B cell (primary cell): ENCODE data around the gene NEUROD4. TPM values are rescaled to one million over a fixed set of nuclear protein-coding genes. Genes with fewer than 3 reads are reported as not detected.

ENCODE experiments used
- ATAC-seq: fragments of 200-7000 bp; cut with Tn5 transposase; one replicate; pipeline ENCODE4 v1.10.0; 2021; ENCODE audit warnings: low read depth, mild to moderate bottlenecking, moderate number of reproducible peaks, moderate library complexity
- CTCF ChIA-PET: fragments of 350-600 bp; sonication (Branson Sonifier 250); formaldehyde crosslinking; loops from one replicate; lab custom pipeline; 2021; ENCODE audit warnings: antibody characterized with exemption, inconsistent platforms; lab: Charles Lee
- POLR2A ChIA-PET: fragments of 350-600 bp; sonication (Branson Sonifier 250); formaldehyde crosslinking; loops from one replicate; lab custom pipeline; 2021; ENCODE audit warnings: antibody characterized with exemption; lab: Charles Lee
- DNase-seq: peaks from one replicate; pipeline ENCODE4 v3.0.0; 2013
- H2AFZ ChIP-seq: 2 replicates; pipeline ENCODE4 v1.6.1; 2012; ENCODE audit warnings: mild to moderate bottlenecking, low read depth, low read length; ENCODE audit not compliant: insufficient read depth, poor library complexity, severe bottlenecking
- H3K27ac ChIP-seq, 2 donors: 1 replicate in 1 of 2; 2 replicates in 1 of 2; pipeline ENCODE4 v1.5.1; 2012 to 2013; ENCODE audit warnings: low read length in 2 of 2, mild to moderate bottlenecking in 2 of 2, moderate library complexity in 1 of 2
- H3K27me3 ChIP-seq, 4 experiments: fragments of 200-600 bp in 1 of 4; sonication (generic) in 1 of 4; replicated peaks in 1 of 4; 1 replicate in 2 of 4; 2 replicates in 2 of 4; pipeline versions ENCODE4 v1.6.1 to v1.7.0; 2013 to 2016; ENCODE audit warnings: low read length in 3 of 4, mild to moderate bottlenecking in 2 of 4, mixed read lengths in 1 of 4, moderate library complexity in 1 of 4; ENCODE audit not compliant: insufficient read depth in 4 of 4, control insufficient read depth in 3 of 4; ENCODE audit errors: control extremely low read depth in 1 of 4
- H3K36me3 ChIP-seq, 2 experiments: replicated peaks in 1 of 2; 1 replicate in 1 of 2; 2 replicates in 1 of 2; pipeline versions ENCODE4 v1.6.1 to v1.7.1; 2013; ENCODE audit warnings: low read length in 1 of 2; ENCODE audit not compliant: insufficient read depth in 2 of 2, control insufficient read depth in 1 of 2; ENCODE audit errors: control extremely low read depth in 1 of 2, extremely low read depth in 1 of 2
- H3K4me1 ChIP-seq, 2 donors: fragments of 200-600 bp in 1 of 2; sonication (generic) in 1 of 2; 1 replicate in 1 of 2; 2 replicates in 1 of 2; pipeline versions ENCODE4 v1.5.1 to v1.6.1; 2013 to 2017; ENCODE audit warnings: low read length in 2 of 2; ENCODE audit not compliant: control insufficient read depth in 2 of 2, insufficient read depth in 2 of 2
- H3K4me2 ChIP-seq: replicated peaks from 2 replicates; pipeline ENCODE3; 2012; ENCODE audit warnings: mild to moderate bottlenecking, low read depth, low read length; ENCODE audit not compliant: poor library complexity, severe bottlenecking
- H3K4me3 ChIP-seq, 5 experiments: fragments of 200-600 bp in 1 of 5; sonication (generic) in 1 of 5; 1 replicate in 3 of 5; 2 replicates in 2 of 5; pipeline versions ENCODE4 v1.5.1 to v1.7.0; 2011 to 2016; ENCODE audit warnings: low read length in 4 of 5, mild to moderate bottlenecking in 4 of 5, low read depth in 2 of 5, control low read depth in 1 of 5, moderate library complexity in 1 of 5; ENCODE audit not compliant: insufficient read depth in 1 of 5; ENCODE audit errors: control extremely low read depth in 1 of 5, extremely low read depth in 1 of 5
- H3K79me2 ChIP-seq: fragments of 200-600 bp; sonication (generic); one replicate; pipeline ENCODE4 v1.6.0; 2016; ENCODE audit warnings: low read length; ENCODE audit not compliant: control insufficient read depth, insufficient read depth
- H3K9ac ChIP-seq: fragments of 200-600 bp; sonication (generic); 2 replicates; pipeline ENCODE4 v1.6.1; 2017; ENCODE audit warnings: mild to moderate bottlenecking, low read length, moderate library complexity
- H3K9me3 ChIP-seq, 3 donors: one replicate each; pipeline versions ENCODE4 v1.6.1 to v1.7.1; 2013; ENCODE audit warnings: low read length in 2 of 3; ENCODE audit not compliant: control insufficient read depth in 2 of 3, insufficient read depth in 1 of 3; ENCODE audit errors: control extremely low read depth in 1 of 3
- H4K20me1 ChIP-seq: 2 replicates; pipeline ENCODE4 v1.6.0; 2012; ENCODE audit warnings: mild to moderate bottlenecking, low read length; ENCODE audit not compliant: insufficient read depth, control insufficient read depth, poor library complexity, severe bottlenecking
- H3K27ac Mint-ChIP-seq: one replicate; pipeline ENCODE4 v1.8.0; 2021; ENCODE audit warnings: mixed read lengths
- H3K27me3 Mint-ChIP-seq: one replicate; pipeline ENCODE4 v1.8.0; 2021; ENCODE audit warnings: mixed read lengths
- H3K4me1 Mint-ChIP-seq: one replicate; pipeline ENCODE4 v1.8.0; 2021; ENCODE audit warnings: mixed read lengths
- H3K4me3 Mint-ChIP-seq: one replicate; pipeline ENCODE4 v1.8.0; 2021; ENCODE audit warnings: mixed read lengths
- H3K9me3 Mint-ChIP-seq: one replicate; pipeline ENCODE4 v1.8.0; 2022; ENCODE audit warnings: mixed read lengths; ENCODE audit not compliant: insufficient read depth
- EZH2 ChIP-seq: IDR thresholded peaks from 2 replicates; pipeline ENCODE4 v1.6.1; 2012; ENCODE audit warnings: borderline replicate concordance, low read depth, mild to moderate bottlenecking, moderate library complexity, low read length; ENCODE audit not compliant: insufficient read depth, poor library complexity, severe bottlenecking
- WGBS: methylation state at CpG from one replicate; pipeline ENCODE4 v1.1.5; 2013; ENCODE audit warnings: missing lambda C conversion rate; ENCODE audit not compliant: insufficient coverage; 5-methylcytosine and 5-hydroxymethylcytosine counted together
- intact Hi-C: fragments of 100-400 bp; cut with micrococcal nuclease; formaldehyde crosslinking; loops from one replicate; pipeline ENCODE4 v1.10.0; 2022
- polyA plus RNA-seq: library from polyadenylated mRNA; depleted of rRNA; stranded (reverse); fragments of >200 nt; gene quantifications from 2 replicates; pipeline ENCODE4 v1.2.3, GENCODE V29; 2012
- total RNA-seq, 2 donors: library from RNA; stranded (reverse); fragments of 120-200 nt in 1 of 2; gene quantifications; 1 replicate in 1 of 2; 2 replicates in 1 of 2; pipeline versions ENCODE4 v1.2.3 to v1.2.4, GENCODE V29; 2013 to 2022
- TF ChIP-seq, protein P1 (sequence below): fragments of 200-600 bp; IDR thresholded peaks from one replicate; pipeline ENCODE4 v1.8.0; 2022; ENCODE audit warnings: antibody characterized with exemption, mild to moderate bottlenecking

The NEUROD4 gene
- total and polyA plus RNA-seq, 2 donors (not counting 1 experiment from before 2014, with no cell fraction given), result not detected

DNA sequence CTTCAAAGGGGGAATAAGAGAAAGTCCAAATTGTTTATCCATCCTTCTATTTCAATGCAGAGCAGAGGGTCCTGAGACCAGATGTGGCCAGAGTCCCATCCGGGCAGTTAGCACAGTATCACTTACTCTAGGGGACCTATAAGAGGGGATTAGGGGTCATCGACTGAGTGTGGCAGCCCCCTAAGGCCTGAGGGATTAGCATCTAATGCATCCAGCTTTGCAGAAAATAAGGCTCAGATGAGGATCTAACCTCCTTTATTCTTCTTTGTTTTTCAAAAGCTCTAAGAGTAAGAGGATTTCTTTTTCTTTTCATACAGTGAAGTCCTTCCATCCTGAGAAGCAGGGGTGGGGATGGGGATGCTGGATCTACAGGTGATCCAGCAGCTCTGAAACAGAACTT, 43.5 kb downstream of the NEUROD4 start:
- no peak overlapping the region for H3K4me2 ChIP-seq
- H3K36me3 ChIP-seq, result no peaks in the 10 kb centered on the region
- TF ChIP-seq, protein P1, sequence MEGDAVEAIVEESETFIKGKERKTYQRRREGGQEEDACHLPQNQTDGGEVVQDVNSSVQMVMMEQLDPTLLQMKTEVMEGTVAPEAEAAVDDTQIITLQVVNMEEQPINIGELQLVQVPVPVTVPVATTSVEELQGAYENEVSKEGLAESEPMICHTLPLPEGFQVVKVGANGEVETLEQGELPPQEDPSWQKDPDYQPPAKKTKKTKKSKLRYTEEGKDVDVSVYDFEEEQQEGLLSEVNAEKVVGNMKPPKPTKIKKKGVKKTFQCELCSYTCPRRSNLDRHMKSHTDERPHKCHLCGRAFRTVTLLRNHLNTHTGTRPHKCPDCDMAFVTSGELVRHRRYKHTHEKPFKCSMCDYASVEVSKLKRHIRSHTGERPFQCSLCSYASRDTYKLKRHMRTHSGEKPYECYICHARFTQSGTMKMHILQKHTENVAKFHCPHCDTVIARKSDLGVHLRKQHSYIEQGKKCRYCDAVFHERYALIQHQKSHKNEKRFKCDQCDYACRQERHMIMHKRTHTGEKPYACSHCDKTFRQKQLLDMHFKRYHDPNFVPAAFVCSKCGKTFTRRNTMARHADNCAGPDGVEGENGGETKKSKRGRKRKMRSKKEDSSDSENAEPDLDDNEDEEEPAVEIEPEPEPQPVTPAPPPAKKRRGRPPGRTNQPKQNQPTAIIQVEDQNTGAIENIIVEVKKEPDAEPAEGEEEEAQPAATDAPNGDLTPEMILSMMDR, result no peak
- no peak for TF ChIP-seq EZH2
- Mint-ChIP-seq H3K4me3 (no peak overlapping the region), H3K27me3 (peaks cover 7% of the 10 kb centered on the region), H3K4me1 (peaks cover 9% of the 10 kb centered on the region), H3K9me3 (no peaks in the 10 kb centered on the region), H3K27ac (no peak overlapping the region)
- H3K79me2 ChIP-seq, result no peaks in the 10 kb centered on the region
- ChIA-PET CTCF (interaction anchor here (0.7 to 1.7 kb wide), 6 partner anchors 9 to 315 kb away, joined by 3 to 6 read pairs (median 4); no protein-coding TSS in a partner anchor), POLR2A (no interaction called here)
- no peak overlapping the region for H3K27ac ChIP-seq
- no peak overlapping the region for H2AFZ ChIP-seq
- H3K9me3 ChIP-seq, result no peaks in the 10 kb centered on the region
- intact Hi-C loops, result no loop called here
- DNase-seq, result no peak
- no CpG with 5 or more reads among the region's 2 CpGs for whole genome bisulfite sequencing
- H3K4me3 ChIP-seq, result no peak overlapping the region
- H3K4me1 ChIP-seq, result peaks cover 0 to 6% of the 10 kb centered on the region in 2 donors
- H4K20me1 ChIP-seq, result no peaks in the 10 kb centered on the region
- no peak for ATAC-seq
- peaks cover 0 to 4% (median 0%) of the 10 kb centered on the region in 4 experiments for H3K27me3 ChIP-seq
- no peak overlapping the region for H3K9ac ChIP-seq

DNA sequence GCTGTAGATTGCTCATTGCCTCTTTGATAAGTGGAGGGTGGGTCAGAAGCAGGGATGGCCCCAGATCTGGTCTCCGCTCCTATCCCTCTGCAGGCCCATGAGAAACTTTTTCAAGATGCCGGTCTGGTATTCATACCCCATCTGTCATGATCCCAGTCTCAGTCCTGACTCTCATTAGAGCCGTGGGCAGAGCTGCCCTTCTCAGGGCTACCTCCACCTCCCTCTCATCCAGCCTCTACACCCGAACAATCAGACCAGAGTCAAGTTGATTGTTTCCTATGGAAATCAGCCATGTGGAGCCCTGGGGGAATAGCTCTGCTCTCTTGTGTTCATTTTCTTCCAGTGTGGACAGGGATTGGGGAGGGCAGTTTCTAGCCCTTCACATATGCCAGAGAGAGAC, 45.8 kb downstream of the NEUROD4 start:
- intact Hi-C loops, result no loop called here
- POLR2A ChIA-PET, result no interaction called here
- Mint-ChIP-seq H3K4me1 (peaks cover 5% of the 10 kb centered on the region), H3K4me3 (no peak overlapping the region), H3K27me3 (peaks cover 5% of the 10 kb centered on the region), H3K9me3 (no peaks in the 10 kb centered on the region), H3K27ac (no peak overlapping the region)
- CTCF ChIA-PET, result interaction anchor here (0.8 to 17.0 kb wide), 4 partner anchors 9 to 68 kb away, joined by 3 to 647 read pairs (median 4); no protein-coding TSS in a partner anchor
- Histone ChIP-seq H3K79me2 (no peaks in the 10 kb centered on the region), H4K20me1 (no peaks in the 10 kb centered on the region), H3K27me3 (peaks cover 0 to 5% (median 0%) of the 10 kb centered on the region in 4 experiments), H2AFZ (no peak overlapping the region), H3K36me3 (no peaks in the 10 kb centered on the region), H3K9me3 (no peaks in the 10 kb centered on the region), H3K4me1 (peaks cover 0 to 5% of the 10 kb centered on the region in 2 donors), H3K4me2 (no peak overlapping the region), H3K9ac (no peak overlapping the region), H3K4me3 (no peak overlapping the region), H3K27ac (no peak overlapping the region)
- ATAC-seq (no peak), DNase-seq (no peak)
- TF ChIP-seq EZH2, result no peak
- TF ChIP-seq, protein P1, result no peak
- WGBS, result 88% methylated on average over 1 of the region's 4 CpGs
